ENCODE data around the gene PDIA4.

DNA sequence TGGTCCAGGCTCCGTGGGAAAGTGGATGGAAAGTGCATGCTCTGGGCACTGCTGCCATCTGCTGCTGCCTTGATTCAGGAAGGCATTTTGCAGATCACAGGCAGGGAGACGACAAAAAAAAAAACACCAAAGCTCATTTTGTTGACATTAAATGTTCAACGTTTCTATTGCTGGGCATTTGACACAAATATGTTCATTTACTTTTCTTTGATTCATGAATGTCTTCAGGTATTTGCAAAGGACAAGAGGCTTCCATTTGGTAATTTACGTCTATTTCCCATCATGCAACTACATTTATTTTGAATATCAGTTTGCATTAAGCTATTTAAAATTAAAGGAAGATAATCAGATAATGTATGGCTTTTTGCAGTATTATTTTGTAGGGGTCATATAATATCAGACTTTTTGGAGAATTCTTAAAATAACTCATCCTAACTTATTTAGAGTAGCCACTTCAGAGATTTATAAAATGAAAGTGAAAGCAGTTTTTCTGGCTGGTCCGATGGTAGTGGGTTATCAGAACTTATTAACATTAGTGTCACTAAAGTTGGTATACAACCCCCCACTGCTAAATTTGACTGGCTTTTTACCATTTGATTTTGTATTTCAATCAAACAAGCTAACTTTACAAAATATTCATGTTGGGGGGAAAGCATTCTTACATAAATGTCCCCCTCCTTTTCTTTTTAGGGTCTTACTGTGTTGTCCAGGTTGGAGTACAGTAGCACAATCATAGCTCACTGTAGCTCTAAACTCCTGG, 65.3 kb downstream of the PDIA4 start:
- TF ChIP-seq, protein P1, sequence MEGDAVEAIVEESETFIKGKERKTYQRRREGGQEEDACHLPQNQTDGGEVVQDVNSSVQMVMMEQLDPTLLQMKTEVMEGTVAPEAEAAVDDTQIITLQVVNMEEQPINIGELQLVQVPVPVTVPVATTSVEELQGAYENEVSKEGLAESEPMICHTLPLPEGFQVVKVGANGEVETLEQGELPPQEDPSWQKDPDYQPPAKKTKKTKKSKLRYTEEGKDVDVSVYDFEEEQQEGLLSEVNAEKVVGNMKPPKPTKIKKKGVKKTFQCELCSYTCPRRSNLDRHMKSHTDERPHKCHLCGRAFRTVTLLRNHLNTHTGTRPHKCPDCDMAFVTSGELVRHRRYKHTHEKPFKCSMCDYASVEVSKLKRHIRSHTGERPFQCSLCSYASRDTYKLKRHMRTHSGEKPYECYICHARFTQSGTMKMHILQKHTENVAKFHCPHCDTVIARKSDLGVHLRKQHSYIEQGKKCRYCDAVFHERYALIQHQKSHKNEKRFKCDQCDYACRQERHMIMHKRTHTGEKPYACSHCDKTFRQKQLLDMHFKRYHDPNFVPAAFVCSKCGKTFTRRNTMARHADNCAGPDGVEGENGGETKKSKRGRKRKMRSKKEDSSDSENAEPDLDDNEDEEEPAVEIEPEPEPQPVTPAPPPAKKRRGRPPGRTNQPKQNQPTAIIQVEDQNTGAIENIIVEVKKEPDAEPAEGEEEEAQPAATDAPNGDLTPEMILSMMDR (IDR thresholded peaks at IDR 0.05), result peak; percentile 31 to 72 (median 62)
- TF ChIP-seq POLR2A (IDR thresholded peaks at IDR 0.05), result no peak
